ENCODE results near the gene CYBC1. TPM values are rescaled to one million over a fixed set of nuclear protein-coding genes. Genes with fewer than 3 reads are reported as not detected.

The CYBC1 gene
- total and polyA plus RNA-seq, 9 of the 15 experiments (the other 6 are each of a cell fraction or from before 2014, with no cell fraction given): 1.3 to 71.8 (median 49.9) TPM

DNA sequence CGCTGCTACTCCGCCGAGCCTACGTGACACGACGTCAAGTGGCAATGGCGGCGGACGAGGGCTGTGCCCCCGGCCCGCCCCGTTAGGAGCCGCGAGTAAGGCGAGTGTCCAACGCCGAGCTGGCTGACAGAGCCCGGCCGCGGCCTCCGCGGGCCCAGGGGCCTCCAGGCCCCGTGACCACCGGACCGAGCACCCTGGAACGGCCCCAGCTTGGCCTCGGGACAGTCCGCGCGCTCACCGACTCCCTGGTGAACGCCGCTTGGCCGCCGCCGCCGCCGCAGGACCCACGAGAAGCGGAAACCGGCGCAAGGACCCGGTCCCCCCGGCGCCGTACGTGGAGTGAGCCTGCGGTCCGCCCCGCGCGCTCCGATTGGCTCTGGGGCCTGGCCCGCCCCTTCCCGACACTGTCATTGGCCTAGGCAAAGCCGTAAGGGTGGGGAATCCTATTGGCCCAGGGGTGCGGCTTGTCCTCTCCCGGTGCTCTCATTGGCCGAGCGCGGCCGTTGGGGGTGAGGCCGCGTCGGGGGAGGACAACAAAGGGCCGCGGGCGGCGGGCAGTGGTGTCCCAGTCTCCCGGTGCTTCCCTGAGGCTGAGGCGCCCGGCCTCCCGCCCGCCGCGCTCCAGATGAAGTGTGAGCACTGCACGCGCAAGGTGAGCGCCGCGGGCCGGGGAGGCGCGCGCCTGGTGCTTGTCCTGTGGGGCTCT is 7.8 kb upstream of the CYBC1 start, which contains the start of gene NARF (continued):
- TF ChIP-seq ARNT (IDR thresholded peaks at IDR 0.05) (peak; percentile 100), SRSF9 (IDR thresholded peaks at IDR 0.05; ENCODE audit: borderline replicate concordance, low read depth, low read length) (no peak), CCAR2 (IDR thresholded peaks at IDR 0.05; ENCODE audit: low read depth, low read length) (no peak), MAZ (CRISPR knock-in tag; conservative IDR thresholded peaks at IDR 0.05 in 1 of 2, IDR thresholded peaks at IDR 0.05 in 1 of 2) (peak; percentile 75 to 84), MXI1 (IDR thresholded peaks at IDR 0.05; ENCODE audit: low read depth, low read length) (no peak; the same call in 1 of the 2 replicates), TAF1 (IDR thresholded peaks at IDR 0.05; ENCODE audit: control insufficient read depth, extremely low read depth, insufficient read depth, low read length, severe bottlenecking) (peak; percentile 81), TAF15 (IDR thresholded peaks at IDR 0.05; ENCODE audit: low read depth, low read length) (no peak), C11orf30 (IDR thresholded peaks at IDR 0.05; ENCODE audit: low read depth) (peak; percentile 76), RB1 (IDR thresholded peaks at IDR 0.05; ENCODE audit: low read depth) (peak; percentile 92), MEF2D (tag; conservative IDR thresholded peaks at IDR 0.05; ENCODE audit: low read depth) (no peak), CHD4 (IDR thresholded peaks at IDR 0.05; ENCODE audit: insufficient read depth, insufficient replicate concordance, low read depth, low read length, poor library complexity, severe bottlenecking) (no peak), CCNT2 (IDR thresholded peaks at IDR 0.05; ENCODE audit: borderline replicate concordance, extremely low read depth, insufficient read length, low read depth, low read length) (peak; percentile 86)
- TF ChIP-seq, protein P1, sequence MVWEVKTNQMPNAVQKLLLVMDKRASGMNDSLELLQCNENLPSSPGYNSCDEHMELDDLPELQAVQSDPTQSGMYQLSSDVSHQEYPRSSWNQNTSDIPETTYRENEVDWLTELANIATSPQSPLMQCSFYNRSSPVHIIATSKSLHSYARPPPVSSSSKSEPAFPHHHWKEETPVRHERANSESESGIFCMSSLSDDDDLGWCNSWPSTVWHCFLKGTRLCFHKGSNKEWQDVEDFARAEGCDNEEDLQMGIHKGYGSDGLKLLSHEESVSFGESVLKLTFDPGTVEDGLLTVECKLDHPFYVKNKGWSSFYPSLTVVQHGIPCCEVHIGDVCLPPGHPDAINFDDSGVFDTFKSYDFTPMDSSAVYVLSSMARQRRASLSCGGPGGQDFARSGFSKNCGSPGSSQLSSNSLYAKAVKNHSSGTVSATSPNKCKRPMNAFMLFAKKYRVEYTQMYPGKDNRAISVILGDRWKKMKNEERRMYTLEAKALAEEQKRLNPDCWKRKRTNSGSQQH (CRISPR knock-in tag; IDR thresholded peaks at IDR 0.05): 0 out of 2 replicates have a peak, but pooled peaks have one; percentile 14
- TF ChIP-seq, protein P2, sequence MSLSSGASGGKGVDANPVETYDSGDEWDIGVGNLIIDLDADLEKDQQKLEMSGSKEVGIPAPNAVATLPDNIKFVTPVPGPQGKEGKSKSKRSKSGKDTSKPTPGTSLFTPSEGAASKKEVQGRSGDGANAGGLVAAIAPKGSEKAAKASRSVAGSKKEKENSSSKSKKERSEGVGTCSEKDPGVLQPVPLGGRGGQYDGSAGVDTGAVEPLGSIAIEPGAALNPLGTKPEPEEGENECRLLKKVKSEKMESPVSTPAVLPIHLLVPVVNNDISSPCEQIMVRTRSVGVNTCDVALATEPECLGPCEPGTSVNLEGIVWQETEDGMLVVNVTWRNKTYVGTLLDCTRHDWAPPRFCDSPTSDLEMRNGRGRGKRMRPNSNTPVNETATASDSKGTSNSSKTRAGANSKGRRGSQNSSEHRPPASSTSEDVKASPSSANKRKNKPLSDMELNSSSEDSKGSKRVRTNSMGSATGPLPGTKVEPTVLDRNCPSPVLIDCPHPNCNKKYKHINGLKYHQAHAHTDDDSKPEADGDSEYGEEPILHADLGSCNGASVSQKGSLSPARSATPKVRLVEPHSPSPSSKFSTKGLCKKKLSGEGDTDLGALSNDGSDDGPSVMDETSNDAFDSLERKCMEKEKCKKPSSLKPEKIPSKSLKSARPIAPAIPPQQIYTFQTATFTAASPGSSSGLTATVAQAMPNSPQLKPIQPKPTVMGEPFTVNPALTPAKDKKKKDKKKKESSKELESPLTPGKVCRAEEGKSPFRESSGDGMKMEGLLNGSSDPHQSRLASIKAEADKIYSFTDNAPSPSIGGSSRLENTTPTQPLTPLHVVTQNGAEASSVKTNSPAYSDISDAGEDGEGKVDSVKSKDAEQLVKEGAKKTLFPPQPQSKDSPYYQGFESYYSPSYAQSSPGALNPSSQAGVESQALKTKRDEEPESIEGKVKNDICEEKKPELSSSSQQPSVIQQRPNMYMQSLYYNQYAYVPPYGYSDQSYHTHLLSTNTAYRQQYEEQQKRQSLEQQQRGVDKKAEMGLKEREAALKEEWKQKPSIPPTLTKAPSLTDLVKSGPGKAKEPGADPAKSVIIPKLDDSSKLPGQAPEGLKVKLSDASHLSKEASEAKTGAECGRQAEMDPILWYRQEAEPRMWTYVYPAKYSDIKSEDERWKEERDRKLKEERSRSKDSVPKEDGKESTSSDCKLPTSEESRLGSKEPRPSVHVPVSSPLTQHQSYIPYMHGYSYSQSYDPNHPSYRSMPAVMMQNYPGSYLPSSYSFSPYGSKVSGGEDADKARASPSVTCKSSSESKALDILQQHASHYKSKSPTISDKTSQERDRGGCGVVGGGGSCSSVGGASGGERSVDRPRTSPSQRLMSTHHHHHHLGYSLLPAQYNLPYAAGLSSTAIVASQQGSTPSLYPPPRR (CRISPR knock-in tag; IDR thresholded peaks at IDR 0.05; ENCODE audit: borderline replicate concordance): no peak
- TF ChIP-seq, protein P3, sequence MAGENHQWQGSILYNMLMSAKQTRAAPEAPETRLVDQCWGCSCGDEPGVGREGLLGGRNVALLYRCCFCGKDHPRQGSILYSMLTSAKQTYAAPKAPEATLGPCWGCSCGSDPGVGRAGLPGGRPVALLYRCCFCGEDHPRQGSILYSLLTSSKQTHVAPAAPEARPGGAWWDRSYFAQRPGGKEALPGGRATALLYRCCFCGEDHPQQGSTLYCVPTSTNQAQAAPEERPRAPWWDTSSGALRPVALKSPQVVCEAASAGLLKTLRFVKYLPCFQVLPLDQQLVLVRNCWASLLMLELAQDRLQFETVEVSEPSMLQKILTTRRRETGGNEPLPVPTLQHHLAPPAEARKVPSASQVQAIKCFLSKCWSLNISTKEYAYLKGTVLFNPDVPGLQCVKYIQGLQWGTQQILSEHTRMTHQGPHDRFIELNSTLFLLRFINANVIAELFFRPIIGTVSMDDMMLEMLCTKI (IDR thresholded peaks at IDR 0.05; ENCODE audit: partially characterized antibody): no peak
- TF ChIP-seq, protein P4, sequence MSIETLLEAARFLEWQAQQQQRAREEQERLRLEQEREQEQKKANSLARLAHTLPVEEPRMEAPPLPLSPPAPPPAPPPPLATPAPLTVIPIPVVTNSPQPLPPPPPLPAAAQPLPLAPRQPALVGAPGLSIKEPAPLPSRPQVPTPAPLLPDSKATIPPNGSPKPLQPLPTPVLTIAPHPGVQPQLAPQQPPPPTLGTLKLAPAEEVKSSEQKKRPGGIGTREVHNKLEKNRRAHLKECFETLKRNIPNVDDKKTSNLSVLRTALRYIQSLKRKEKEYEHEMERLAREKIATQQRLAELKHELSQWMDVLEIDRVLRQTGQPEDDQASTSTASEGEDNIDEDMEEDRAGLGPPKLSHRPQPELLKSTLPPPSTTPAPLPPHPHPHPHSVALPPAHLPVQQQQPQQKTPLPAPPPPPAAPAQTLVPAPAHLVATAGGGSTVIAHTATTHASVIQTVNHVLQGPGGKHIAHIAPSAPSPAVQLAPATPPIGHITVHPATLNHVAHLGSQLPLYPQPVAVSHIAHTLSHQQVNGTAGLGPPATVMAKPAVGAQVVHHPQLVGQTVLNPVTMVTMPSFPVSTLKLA (conservative IDR thresholded peaks at IDR 0.05): peak; percentile 81 to 95; a peak in 3 of 4 replicates

Measured in K562 (cell line).